ENCODE results near the gene HERC4.

HERC4 gene

DNA sequence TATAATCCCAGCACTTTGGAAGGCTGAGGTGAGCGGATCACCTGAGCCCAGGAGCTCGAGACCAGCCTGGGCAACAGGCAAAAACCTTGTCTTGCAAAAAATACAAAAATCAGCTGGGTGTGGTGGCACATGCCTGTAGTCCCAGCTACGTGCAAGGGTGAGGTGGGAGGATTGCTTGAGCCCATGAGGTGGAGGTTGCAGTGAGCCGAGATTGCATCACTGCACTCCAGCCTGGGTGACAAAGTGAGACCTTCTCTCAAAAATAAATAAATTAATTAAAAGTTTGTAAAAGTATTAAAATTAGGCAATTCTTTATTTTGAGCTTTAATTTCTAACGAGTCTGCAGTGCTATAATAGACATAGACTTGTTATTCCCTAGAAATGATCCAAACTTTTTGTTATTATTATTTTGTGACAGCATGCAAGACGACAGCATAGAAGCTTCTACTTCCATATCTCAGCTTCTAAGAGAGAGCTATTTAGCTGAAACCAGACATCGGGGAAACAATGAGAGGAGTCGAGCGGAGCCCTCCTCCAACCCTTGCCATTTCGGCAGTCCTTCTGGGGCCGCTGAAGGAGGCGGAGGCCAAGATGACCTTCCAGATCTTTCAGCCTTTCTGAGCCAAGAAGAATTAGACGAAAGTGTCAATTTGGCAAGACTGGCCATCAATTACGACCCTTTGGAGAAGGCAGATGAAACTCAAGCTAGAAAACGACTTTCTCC lies 46.1 kb upstream of the HERC4 start:
- H4K20me1 ChIP-seq (ENCODE audit: insufficient read depth), result no peaks in the 10 kb centered on the region
- no peaks in the 10 kb centered on the region for H3K36me3 ChIP-seq (ENCODE audit: insufficient read depth)
- no peaks in the 10 kb centered on the region for H3K4me1 ChIP-seq (ENCODE audit: low read depth, poor library complexity, severe bottlenecking)
- no peak overlapping the region for H3K9ac ChIP-seq
- no peak overlapping the region for H3K27ac ChIP-seq
- no peaks in the 10 kb centered on the region for H3K79me2 ChIP-seq (ENCODE audit: insufficient read depth, low read depth)
- no peak overlapping the region for H3K4me3 ChIP-seq (IDR thresholded peaks at IDR 0.05; ENCODE audit: insufficient read depth, low read depth, low read length)
- H2AFZ ChIP-seq (ENCODE audit: low read depth), result no peak overlapping the region
- TF ChIP-seq, protein P1, sequence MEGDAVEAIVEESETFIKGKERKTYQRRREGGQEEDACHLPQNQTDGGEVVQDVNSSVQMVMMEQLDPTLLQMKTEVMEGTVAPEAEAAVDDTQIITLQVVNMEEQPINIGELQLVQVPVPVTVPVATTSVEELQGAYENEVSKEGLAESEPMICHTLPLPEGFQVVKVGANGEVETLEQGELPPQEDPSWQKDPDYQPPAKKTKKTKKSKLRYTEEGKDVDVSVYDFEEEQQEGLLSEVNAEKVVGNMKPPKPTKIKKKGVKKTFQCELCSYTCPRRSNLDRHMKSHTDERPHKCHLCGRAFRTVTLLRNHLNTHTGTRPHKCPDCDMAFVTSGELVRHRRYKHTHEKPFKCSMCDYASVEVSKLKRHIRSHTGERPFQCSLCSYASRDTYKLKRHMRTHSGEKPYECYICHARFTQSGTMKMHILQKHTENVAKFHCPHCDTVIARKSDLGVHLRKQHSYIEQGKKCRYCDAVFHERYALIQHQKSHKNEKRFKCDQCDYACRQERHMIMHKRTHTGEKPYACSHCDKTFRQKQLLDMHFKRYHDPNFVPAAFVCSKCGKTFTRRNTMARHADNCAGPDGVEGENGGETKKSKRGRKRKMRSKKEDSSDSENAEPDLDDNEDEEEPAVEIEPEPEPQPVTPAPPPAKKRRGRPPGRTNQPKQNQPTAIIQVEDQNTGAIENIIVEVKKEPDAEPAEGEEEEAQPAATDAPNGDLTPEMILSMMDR (conservative IDR thresholded peaks at IDR 0.05; ENCODE audit: low read depth, low read length), result no peak
- no peak overlapping the region for H3K4me2 ChIP-seq
- H3K27me3 ChIP-seq (ENCODE audit: insufficient read depth, low read depth), result no peaks in the 10 kb centered on the region

DNA sequence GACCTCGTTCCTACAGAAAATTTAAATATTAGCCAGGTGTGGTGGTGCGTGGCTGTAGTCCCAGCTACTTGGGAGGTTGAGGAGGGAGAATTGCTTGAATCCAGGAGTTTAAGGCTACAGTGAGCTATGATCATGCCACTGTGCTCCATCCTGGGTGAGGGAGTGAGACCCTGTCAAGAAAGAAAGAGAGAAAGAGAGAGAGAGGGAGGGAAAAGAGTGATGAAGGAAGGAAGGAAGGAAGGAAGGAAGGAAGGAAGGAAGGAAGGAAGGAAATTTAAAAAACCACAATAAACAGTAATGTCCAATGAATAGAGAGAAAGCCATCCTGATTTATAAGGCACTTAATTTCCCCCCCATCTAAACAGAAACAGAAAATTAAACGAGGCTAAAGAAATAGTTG lies 43.6 kb upstream of the HERC4 start:
- Histone ChIP-seq H3K4me3 (IDR thresholded peaks at IDR 0.05; ENCODE audit: insufficient read depth, low read depth, low read length) (no peak overlapping the region), H3K79me2 (ENCODE audit: insufficient read depth, low read depth) (no peaks in the 10 kb centered on the region), H3K27ac (no peak overlapping the region), H3K4me2 (no peak overlapping the region), H3K9ac (no peak overlapping the region), H2AFZ (ENCODE audit: low read depth) (no peak overlapping the region), H3K4me1 (ENCODE audit: low read depth, poor library complexity, severe bottlenecking) (no peaks in the 10 kb centered on the region), H3K27me3 (ENCODE audit: insufficient read depth, low read depth) (no peaks in the 10 kb centered on the region), H3K36me3 (ENCODE audit: insufficient read depth) (no peaks in the 10 kb centered on the region), H4K20me1 (ENCODE audit: insufficient read depth) (no peaks in the 10 kb centered on the region)
- TF ChIP-seq, protein P1 (conservative IDR thresholded peaks at IDR 0.05; ENCODE audit: low read depth, low read length), result no peak

DNA sequence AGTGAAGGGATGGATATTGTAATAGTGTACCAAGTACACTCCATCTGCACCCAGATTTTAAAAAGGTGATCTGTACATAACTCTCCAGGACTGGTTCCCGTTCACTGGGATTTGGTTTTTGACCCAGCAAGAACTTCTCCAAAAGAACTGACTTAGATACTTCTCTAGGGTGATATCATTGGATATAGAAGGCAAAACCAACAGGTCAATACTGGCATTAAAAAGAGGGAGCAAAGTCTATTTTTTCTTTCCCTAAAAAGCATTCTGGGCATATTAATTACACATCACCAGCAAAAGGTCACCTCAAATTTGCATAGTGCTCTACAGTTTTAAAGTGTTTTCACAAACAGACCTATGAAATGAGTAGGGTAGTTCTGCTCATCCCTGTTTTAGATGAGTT lies 37.8 kb upstream of the HERC4 start:
- Histone ChIP-seq H3K4me3 (IDR thresholded peaks at IDR 0.05; ENCODE audit: insufficient read depth, low read depth, low read length) (no peak overlapping the region), H3K4me1 (ENCODE audit: low read depth, poor library complexity, severe bottlenecking) (no peaks in the 10 kb centered on the region), H3K4me2 (no peak overlapping the region), H3K27ac (no peak overlapping the region), H4K20me1 (ENCODE audit: insufficient read depth) (no peaks in the 10 kb centered on the region), H2AFZ (ENCODE audit: low read depth) (no peak overlapping the region), H3K79me2 (ENCODE audit: insufficient read depth, low read depth) (no peaks in the 10 kb centered on the region), H3K27me3 (ENCODE audit: insufficient read depth, low read depth) (no peaks in the 10 kb centered on the region), H3K36me3 (ENCODE audit: insufficient read depth) (no peaks in the 10 kb centered on the region), H3K9ac (no peak overlapping the region)
- TF ChIP-seq, protein P1 (conservative IDR thresholded peaks at IDR 0.05; ENCODE audit: low read depth, low read length), result no peak

DNA sequence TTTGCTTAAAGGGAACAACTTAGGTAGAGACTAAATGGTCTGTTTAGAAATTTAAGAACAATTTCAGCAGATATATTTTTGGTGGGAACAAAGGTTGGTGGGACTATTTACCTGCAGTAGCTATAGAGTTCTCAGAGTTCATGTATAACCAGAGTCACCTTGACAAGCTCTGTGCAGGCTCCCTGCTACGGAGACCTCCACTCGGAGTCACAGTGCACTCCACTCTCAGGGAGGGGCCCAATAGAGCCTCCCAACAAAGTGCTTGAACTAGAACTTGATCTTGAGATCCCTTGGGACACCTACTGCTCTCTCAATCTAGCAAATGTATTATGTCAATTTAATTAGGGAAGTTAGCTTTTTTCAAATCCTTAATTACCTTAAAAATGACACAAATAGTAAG lies 36.5 kb upstream of the HERC4 start:
- H3K27me3 ChIP-seq (ENCODE audit: insufficient read depth, low read depth), result no peaks in the 10 kb centered on the region
- no peak overlapping the region for H2AFZ ChIP-seq (ENCODE audit: low read depth)
- no peaks in the 10 kb centered on the region for H3K4me1 ChIP-seq (ENCODE audit: low read depth, poor library complexity, severe bottlenecking)
- H3K4me3 ChIP-seq (IDR thresholded peaks at IDR 0.05; ENCODE audit: insufficient read depth, low read depth, low read length), result no peak overlapping the region
- no peak overlapping the region for H3K4me2 ChIP-seq
- H4K20me1 ChIP-seq (ENCODE audit: insufficient read depth), result no peaks in the 10 kb centered on the region
- TF ChIP-seq, protein P1 (conservative IDR thresholded peaks at IDR 0.05; ENCODE audit: low read depth, low read length), result no peak
- H3K36me3 ChIP-seq (ENCODE audit: insufficient read depth), result no peaks in the 10 kb centered on the region
- H3K79me2 ChIP-seq (ENCODE audit: insufficient read depth, low read depth), result no peaks in the 10 kb centered on the region
- H3K27ac ChIP-seq, result no peak overlapping the region
- H3K9ac ChIP-seq, result no peak overlapping the region

All from KMS-11 (cell line).